Adipocyte (in vitro differentiated cells): Measurements from ENCODE around the gene CLTCL1.
"Not testable (repeated sequence)": the region's sequence is repeated elsewhere in the genome, so short reads cannot be mapped to it uniquely, and the experiment has no call there.

ENCODE experiments used
- DNase-seq: peaks from one replicate; pipeline ENCODE4 v3.0.0-alpha.2; 2015; ENCODE audit warnings: low read depth
- H3K27me3 ChIP-seq: replicated peaks from 2 replicates; pipeline ENCODE4 v1.7.0; 2013; ENCODE audit warnings: mild to moderate bottlenecking, low read length, moderate library complexity; ENCODE audit not compliant: control insufficient read depth, insufficient read depth
- H3K36me3 ChIP-seq: 2 replicates; pipeline ENCODE4 v1.7.0; 2013; ENCODE audit warnings: low read length, mild to moderate bottlenecking, moderate library complexity; ENCODE audit not compliant: control insufficient read depth, insufficient read depth, severe bottlenecking
- H3K4me1 ChIP-seq: 2 replicates; pipeline ENCODE4 v1.7.0; 2013; ENCODE audit warnings: mild to moderate bottlenecking, low read length, moderate library complexity; ENCODE audit not compliant: control insufficient read depth, insufficient read depth
- H3K4me3 ChIP-seq: 2 replicates; pipeline ENCODE4 v1.7.0; 2013; ENCODE audit warnings: mild to moderate bottlenecking, low read length, moderate library complexity
- H3K9ac ChIP-seq: 2 replicates; pipeline ENCODE4 v1.7.0; 2013; ENCODE audit warnings: mild to moderate bottlenecking, low read length, moderate library complexity
- H3K9me3 ChIP-seq: 2 replicates; pipeline ENCODE4 v1.7.0; 2013; ENCODE audit warnings: mild to moderate bottlenecking, low read length, moderate library complexity; ENCODE audit not compliant: control insufficient read depth

Gene CLTCL1

GRCh38 chr22:19321757-19322156, 30.2 kb upstream of the CLTCL1 start:
- Histone ChIP-seq H3K36me3 (no peaks in the 10 kb centered on the region), H3K9ac (no peak overlapping the region), H3K4me3 (no peak overlapping the region), H3K9me3 (peaks cover 14% of the 10 kb centered on the region), H3K27me3 (no peaks in the 10 kb centered on the region), H3K4me1 (peaks cover 10% of the 10 kb centered on the region)
- no peak for DNase-seq

GRCh38 chr22:19320136-19320535, 28.6 kb upstream of the CLTCL1 start:
- H3K9me3 ChIP-seq, result peaks cover 23% of the 10 kb centered on the region
- not testable (repeated sequence) for H3K36me3 ChIP-seq, H3K27me3 ChIP-seq, H3K9ac ChIP-seq, H3K4me3 ChIP-seq, DNase-seq, H3K4me1 ChIP-seq

DNA sequence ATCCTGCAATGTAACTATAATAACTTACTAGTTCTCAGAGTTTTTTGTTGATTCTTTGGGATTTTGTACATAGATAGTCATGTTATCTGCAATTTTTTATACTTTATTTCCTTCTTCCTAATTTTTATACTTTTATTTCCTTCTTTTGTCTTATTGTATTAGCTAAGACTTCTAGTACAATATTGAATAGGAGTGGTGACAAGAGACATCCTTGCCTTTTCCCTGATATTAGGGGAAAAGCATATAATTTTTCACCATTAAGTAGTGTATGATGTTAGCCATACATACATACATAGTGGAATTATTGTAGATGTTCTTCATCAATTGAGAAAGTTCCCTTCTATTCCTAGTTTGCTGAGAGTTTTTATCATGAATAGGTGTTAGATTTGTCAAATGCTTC, 27.8 kb upstream of the CLTCL1 start:
- no peak for DNase-seq

GRCh38 chr22:19317865-19318264, 26.3 kb upstream of the CLTCL1 start:
- no peaks in the 10 kb centered on the region for H3K36me3 ChIP-seq
- H3K9me3 ChIP-seq, result peaks cover 23% of the 10 kb centered on the region
- H3K9ac ChIP-seq, result no peak overlapping the region
- H3K4me1 ChIP-seq, result no peaks in the 10 kb centered on the region
- DNase-seq, result no peak
- no peak overlapping the region for H3K4me3 ChIP-seq
- H3K27me3 ChIP-seq, result no peaks in the 10 kb centered on the region

More for the DNA sequence above, 27.8 kb upstream of the CLTCL1 start:
- Histone ChIP-seq H3K36me3 (no peaks in the 10 kb centered on the region), H3K4me3 (no peak overlapping the region), H3K9ac (no peak overlapping the region), H3K4me1 (no peaks in the 10 kb centered on the region), H3K9me3 (peaks cover 23% of the 10 kb centered on the region), H3K27me3 (no peaks in the 10 kb centered on the region)

DNA sequence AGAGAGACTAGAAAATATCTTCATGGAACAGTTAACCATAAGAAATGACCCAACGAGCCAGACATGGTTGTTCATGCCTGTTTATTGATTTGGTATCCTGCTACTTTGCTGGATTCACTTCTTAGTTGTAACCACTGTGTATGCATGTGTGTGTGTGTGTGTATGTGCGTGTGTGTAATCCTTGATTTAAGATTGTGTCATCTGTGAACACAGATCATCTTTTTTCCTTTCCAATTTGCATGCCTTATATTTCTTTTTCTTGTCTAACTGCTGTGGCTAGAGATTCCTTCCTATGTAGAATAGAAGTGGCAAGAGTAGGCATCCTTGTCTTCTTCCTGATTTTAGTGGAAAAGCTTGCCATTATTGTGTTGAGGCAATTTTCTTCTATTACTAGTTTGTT, 16.4 kb upstream of the CLTCL1 start:
- no peaks in the 10 kb centered on the region for H3K36me3 ChIP-seq
- no peak overlapping the region for H3K4me3 ChIP-seq
- H3K9ac ChIP-seq, result no peak overlapping the region
- DNase-seq, result no peak
- H3K4me1 ChIP-seq, result no peaks in the 10 kb centered on the region
- no peaks in the 10 kb centered on the region for H3K27me3 ChIP-seq
- no peaks in the 10 kb centered on the region for H3K9me3 ChIP-seq

DNA sequence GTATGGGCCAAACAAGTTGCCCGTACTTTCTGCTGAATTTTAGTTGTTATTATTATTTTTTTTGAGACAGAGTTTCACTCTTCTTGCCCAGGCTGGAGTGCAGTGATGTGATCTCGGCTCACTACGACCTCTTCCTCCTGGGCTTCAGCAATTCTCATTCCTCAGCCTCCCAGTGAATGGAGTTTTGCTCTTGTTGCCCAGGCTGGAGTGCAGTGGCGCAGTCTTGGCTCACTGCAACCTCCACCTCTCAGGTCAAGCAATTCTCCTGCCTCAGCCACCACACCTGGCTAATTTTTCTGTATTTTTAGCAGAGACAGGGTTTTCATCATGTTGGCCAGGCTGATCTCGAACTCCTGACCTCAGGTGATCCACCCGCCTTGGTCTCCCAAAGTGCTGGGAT, 15.0 kb upstream of the CLTCL1 start:
- not testable (repeated sequence) for H3K9ac ChIP-seq, DNase-seq, H3K4me3 ChIP-seq, H3K4me1 ChIP-seq, H3K36me3 ChIP-seq, H3K27me3 ChIP-seq, H3K9me3 ChIP-seq

DNA sequence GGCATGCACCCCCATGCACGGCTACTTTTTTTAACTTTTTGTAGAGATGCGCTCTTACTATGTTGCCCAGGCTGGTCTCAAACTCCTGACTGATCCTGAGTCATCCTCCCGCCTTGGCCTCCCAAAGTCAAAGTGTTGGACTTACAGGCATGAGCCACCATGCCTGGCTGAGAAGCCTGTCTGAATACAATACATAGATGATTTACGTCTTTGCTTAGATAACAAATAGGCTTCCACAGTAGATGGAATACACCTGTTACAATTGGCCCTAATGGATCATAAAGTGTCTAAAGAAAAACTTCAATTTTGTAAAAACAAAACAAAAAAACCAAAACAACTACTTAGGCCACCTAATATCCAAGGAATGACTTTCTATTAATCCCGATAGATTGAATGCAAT, 13.0 kb upstream of the CLTCL1 start:
- H3K9me3 ChIP-seq, result no peaks in the 10 kb centered on the region
- H3K4me1 ChIP-seq, result no peaks in the 10 kb centered on the region
- H3K4me3 ChIP-seq, result no peak overlapping the region
- no peaks in the 10 kb centered on the region for H3K27me3 ChIP-seq
- H3K9ac ChIP-seq, result no peak overlapping the region
- no peak for DNase-seq
- no peaks in the 10 kb centered on the region for H3K36me3 ChIP-seq

GRCh38 chr22:19303785-19304184, 12.3 kb upstream of the CLTCL1 start:
- no peaks in the 10 kb centered on the region for H3K36me3 ChIP-seq
- no peaks in the 10 kb centered on the region for H3K27me3 ChIP-seq
- H3K9ac ChIP-seq, result no peak overlapping the region
- H3K4me3 ChIP-seq, result no peak overlapping the region
- no peaks in the 10 kb centered on the region for H3K4me1 ChIP-seq
- no peak for DNase-seq
- H3K9me3 ChIP-seq, result no peaks in the 10 kb centered on the region

GRCh38 chr22:19295733-19296132, 4.2 kb upstream of the CLTCL1 start:
- Histone ChIP-seq H3K9me3 (no peaks in the 10 kb centered on the region), H3K27me3 (no peaks in the 10 kb centered on the region), H3K4me3 (no peak overlapping the region), H3K36me3 (no peaks in the 10 kb centered on the region), H3K4me1 (peaks cover 39% of the 10 kb centered on the region), H3K9ac (no peak overlapping the region)
- DNase-seq, result no peak

DNA sequence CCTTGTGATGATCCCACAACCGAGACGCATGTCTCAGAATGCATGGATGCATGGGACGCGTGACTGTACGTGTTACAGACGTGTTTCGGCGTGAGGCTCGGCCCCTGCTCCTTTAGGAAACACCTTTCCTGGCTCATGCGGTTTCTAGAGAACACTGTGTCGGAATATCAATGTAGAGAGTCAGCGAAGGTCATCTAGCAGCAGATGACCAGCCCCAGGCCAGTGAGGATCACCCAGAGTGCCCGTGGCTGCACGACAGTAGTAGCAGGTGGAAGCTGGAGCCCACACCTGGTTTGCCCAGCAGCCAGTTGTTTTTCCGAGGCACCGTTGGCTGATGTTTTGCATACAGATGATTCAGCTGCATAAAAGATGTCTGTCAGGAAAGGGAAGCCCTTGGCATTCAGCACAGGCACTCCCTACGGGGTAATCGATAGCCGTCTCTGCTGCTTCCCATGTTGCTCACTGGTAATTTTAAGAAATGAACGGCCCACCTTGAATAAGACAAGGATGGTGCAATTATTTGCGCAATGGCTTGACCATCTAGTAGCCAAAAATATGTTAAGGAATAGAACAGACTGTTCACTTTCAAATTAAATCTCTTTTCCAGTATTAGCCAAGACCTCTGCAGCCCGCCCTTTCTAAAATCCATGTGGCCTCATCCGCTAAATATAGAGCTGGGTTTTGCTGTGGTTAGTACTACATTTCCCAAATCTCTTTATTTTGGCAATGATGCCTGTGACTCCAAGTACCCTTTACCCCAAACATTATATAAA, 1.1 kb upstream of the CLTCL1 start:
- Histone ChIP-seq H3K9me3 (no peaks in the 10 kb centered on the region), H3K27me3 (no peaks in the 10 kb centered on the region), H3K9ac (peak overlapping the region; percentile 94), H3K36me3 (no peaks in the 10 kb centered on the region), H3K4me3 (peak overlapping the region; percentile 83), H3K4me1 (peaks cover 63% of the 10 kb centered on the region)
- peak; percentile 24 for DNase-seq

DNA sequence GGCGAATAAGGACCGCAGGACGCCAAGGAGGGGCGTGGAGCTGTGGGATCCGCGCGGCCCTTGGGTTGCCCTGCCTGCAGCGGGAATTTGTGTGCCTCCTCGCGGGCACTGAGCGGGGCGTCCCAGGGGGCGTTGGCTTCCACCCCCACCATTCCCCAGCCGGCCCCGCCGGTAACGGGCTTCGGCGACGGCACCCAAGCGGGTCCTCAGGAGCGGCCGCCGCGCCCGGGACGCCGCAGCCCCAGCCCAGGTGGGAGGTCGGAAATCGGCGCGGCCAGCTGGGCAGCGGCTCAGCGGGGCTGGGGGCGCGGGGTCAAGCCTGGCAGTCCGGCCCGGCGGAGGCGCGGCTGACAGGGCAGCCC, 320 bp downstream of the CLTCL1 start:
- Histone ChIP-seq H3K4me1 (peaks cover 70% of the 10 kb centered on the region), H3K9ac (peak overlapping the region; percentile 88), H3K27me3 (no peaks in the 10 kb centered on the region), H3K36me3 (peaks cover 3% of the 10 kb centered on the region), H3K9me3 (no peaks in the 10 kb centered on the region), H3K4me3 (peak overlapping the region; percentile 91)
- peak; percentile 73 for DNase-seq
